T-helper 2 cell treated with Interferon-gamma antibody and Interleukin-4, amounts not matched to agents 100 ng/mL and 5 ng/mL, for 36 hours (primary cell): ENCODE measurements around the gene ITPR2. TPM values are rescaled to one million over a fixed set of nuclear protein-coding genes. Genes with fewer than 3 reads are reported as not detected.
"Not testable (repeated sequence)": the region's sequence is repeated elsewhere in the genome, so short reads cannot be mapped to it uniquely, and the experiment has no call there.

Experiments
- intact Hi-C: fragments of 100-400 bp; cut with micrococcal nuclease; formaldehyde crosslinking; loops from one replicate; pipeline ENCODE4 v1.15.1; 2023
- total RNA-seq: library from RNA; stranded (reverse); gene quantifications from 2 replicates; pipeline ENCODE4 v1.2.3, GENCODE V29; 2022

Gene ITPR2
- total RNA-seq, 1 donor from 2014 or later: 40.2 TPM

DNA sequence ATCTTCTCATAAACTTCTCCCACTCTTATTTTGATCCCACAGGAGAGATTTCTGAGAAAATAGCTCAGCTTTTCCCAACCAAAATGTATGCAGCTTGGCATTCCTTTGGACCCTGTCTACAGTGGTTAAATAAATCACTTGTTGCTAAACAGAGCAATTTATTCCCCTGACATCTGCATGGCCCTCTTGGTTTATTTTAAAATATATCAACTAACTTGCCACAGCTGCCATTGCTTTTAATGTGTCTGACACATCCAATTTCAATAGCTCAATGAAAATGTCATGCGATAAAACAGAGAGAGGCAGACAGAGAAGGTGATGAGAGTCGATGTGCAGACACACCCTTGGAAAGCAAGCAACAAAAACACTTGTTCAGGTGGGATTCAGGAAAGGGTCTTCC is 509.3 kb downstream of the ITPR2 start:
- intact Hi-C loops: no loop called here

DNA sequence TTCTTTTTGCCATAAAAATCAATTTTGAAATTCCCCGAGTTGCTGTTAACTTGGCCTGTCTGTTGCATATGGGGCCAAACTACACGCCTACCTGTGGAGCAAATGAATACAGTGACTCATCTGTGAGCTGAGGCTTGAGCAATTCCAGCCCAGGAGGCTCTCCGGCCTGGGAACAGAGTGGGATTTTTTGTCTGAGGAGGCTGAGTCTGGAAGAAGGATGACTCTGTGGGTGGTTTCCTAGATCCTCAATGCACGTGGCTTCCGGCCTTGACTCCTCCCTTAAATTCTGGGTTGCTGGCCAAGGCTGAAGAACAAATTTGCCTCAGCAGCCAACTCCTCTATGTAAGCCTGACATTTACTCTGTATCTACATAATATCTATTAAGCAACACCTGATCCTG is 513.5 kb downstream of the ITPR2 start:
- intact Hi-C loops: no loop called here

DNA sequence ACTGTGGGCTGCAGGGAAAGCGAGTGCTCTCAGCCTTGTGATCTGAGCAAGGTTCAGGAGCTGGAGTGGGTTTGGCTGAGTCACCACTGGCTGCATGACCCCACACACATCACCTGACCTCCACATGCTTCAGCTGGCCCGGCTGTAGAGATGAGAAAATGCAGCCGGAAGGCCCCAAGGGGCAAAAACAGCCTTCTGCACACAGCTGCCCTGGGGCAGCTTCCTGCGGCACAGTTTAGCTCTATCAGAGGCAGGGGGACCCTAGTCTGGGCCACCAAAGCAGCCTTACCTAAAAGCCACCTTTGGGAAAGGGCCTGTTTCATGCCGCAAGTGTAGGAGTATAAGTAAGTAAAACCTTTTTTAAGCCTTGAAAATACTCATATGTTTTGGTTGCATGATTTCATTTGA is 514.3 kb downstream of the ITPR2 start:
- intact Hi-C loops: no loop called here

DNA sequence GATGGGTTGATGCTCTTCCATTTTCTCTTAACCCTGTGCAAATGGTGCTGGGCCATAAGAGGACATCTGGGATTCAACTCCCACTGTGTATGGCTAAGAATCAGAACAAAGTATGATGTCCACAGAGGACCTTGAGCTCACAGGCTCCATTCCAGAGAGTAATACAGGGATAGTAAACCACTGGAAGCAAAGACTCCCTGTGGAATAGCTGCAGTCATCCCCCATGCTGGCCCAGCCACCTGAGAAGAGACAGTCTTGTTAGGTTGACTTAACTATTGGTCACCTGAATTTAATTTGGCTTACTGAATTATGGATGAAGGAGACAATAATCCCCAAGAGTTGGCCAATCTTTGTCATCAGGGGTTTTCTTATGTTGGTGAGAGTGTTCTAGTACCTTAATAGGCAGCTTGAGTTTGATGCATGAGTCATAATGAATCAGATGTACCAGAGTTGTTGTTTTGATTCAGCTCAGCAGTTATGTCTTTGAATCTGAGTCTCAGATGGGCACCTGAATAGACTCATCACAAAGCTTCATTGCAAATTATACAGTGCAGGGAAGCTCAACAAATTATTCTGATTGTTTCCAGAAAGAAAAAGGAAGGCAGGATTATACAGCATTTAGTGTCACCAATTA is 514.9 kb downstream of the ITPR2 start:
- intact Hi-C loops: no loop called here

DNA sequence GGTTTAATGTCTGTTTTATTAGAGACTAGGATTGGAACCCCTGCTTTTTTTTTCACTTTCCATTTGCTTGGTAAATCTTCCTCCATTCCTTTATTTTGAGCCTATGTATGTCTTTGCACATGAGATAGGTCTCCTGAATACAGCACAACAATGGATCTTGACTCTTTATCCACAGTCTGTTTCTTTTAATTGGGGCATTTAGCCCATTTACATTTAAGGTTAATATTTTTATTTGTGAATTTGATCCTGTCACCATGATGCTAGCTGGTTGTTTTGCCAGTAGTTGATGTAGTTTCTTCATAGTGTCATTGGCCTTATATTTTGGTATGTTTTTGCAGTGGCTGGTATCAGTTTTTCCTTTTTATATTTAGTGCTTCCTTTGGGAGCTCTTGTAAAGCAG is 518.9 kb downstream of the ITPR2 start:
- intact Hi-C loops: not testable (repeated sequence)

DNA sequence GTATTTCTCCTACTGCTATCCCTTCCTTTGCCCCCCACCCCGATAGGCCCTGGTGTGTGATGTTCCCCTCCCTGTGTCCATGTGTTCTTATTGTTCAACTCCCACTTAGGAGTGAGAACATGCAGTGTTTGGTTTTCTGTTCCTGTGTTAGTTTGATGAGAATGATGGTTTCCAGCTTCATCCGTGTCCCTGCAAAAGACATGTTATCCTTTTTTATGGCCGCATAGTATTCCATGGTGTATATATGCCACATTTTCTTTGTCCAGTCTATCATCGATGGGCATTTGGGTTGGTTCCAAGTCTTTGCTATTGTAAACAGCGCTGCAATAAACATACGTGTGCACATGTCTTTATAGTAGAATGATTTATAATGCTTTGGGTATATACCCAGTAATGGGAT is 522.5 kb downstream of the ITPR2 start:
- intact Hi-C loops: not testable (repeated sequence)

DNA sequence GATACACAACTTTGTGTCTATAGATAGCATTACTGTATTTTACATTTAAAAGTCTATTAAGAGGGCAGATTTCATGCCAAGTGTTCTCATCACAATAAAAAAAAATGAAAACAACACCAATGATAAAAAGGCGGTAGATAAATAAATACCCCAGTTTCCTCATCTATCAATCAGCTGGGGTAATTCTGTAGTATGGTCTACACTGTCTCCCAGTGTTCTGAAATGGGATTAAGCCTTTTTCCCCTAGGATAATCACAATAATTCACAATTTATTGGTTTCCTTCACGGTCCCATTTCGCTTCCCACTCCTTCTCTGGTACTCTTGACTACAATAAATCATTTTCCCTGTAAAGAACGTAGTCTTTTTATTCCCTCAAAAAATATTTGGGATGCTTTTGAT is 523.4 kb downstream of the ITPR2 start:
- intact Hi-C loops: no loop called here

DNA sequence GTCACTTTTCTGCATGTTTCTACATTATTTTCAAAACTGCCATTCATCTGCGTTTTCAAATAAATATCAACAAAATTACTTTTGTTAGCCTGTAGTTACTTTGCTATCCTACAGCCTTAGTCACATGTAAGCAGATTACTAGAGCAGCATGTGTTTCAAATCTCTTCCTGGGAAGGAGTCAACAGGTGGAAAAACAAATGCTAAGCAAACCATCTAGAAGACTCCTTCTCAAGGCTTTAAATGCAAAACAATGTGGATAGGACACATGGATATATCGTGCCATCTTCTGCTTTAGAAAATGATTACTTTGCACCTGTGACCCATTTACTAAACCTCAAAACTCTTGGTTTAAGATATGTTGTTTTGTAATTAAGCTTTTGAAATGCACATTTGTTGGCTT is 528.7 kb downstream of the ITPR2 start:
- intact Hi-C loops: no loop called here

DNA sequence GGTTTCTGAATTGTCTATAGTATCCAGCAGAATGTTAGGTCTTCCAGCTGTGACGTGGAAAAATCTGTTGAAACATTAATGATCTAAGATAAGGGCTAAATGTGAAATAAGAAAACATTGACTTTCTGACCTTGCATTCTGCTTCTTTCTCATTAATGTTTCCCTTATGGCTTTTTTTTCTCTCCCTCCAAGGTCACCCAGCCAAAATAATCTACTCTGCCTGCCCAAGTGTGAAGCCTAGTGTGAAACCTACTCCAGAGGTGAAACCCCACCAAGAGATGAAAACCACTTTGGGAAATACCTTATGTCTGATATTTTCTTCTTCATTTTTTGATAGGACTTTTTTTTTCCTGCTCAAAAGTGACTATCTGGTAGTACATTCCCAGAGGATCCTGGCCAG is 529.6 kb downstream of the ITPR2 start:
- intact Hi-C loops: no loop called here

DNA sequence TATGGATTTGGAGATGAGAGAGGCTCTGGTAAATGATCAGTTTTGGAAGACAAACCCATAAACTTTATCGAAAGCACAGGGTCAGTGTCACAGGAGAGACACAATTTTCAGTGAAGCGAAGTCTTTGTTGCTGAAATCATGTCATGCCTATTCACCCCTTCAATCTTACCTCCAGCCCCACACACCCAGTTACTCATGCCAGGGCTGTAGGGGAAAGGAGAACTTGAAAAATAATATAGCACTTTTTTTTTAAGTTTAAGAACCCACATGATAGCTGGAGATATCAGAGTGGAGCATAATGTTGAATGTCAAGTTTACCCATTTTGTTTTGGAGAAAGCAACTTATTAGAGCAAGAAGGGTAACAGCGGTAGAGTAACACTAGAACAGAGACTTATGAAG is 530.2 kb downstream of the ITPR2 start:
- intact Hi-C loops: no loop called here

DNA sequence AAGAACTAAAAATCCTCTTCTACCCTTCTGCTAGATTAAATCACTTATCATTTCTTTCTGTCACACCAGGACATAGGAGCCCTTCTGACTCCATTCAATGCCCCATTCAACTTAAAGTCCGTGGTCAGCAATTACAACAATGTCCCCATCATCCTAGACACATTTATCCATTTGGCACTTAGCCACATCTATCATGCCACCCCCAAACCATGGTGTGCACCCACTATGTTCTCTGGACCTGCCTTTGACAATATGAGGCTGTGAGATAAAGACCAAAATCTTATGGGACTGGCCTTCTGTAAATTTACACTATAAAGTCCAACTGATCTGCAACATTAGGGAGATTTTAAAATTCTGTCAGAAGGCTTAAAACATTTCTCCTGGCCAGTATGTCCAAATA is 533.2 kb downstream of the ITPR2 start:
- intact Hi-C loops: loop anchor here (2.0 kb wide), 1 partner anchor 25 kb away; no protein-coding TSS in a partner anchor

DNA sequence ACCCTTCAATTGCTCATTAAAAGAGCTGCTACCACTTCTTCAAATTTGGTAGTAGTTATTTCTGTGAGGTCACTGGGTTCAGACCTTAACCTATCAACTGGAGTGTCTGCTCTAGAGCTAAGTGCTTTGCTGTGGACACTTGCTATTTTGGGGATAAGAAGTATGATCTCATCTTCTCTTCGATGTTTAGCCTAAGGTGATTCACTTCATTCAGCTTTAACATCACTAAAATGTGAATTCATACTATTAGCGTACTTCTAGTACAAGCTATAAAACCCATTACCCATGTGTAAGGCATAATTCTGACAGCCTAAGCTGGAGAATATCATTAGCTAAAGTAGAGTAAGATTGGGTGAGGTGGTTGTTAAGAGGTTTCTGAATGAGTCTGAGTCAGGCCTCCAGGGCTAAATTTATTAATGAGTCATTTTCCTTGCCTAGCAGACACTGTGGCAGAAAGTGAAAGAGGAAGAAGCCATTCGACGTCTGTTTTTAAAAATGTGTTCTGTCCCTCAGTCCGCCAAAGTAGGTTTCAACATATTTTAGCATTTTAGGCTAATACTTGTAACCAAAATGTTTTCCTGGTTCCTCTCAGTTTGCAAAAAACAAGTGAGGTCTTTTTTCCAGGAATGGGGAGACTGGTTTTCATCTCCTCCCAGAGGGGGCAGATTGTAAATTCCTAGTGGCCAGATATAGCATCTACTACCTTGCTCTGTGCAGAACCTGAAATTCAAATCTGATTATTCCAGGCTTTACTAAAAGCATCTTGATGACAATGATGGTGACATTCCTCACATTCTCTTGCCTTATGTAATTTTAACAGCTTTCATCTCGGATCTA is 534.0 kb downstream of the ITPR2 start:
- intact Hi-C loops: loop anchor here (2.0 kb wide), 1 partner anchor 24 kb away; no protein-coding TSS in a partner anchor

DNA sequence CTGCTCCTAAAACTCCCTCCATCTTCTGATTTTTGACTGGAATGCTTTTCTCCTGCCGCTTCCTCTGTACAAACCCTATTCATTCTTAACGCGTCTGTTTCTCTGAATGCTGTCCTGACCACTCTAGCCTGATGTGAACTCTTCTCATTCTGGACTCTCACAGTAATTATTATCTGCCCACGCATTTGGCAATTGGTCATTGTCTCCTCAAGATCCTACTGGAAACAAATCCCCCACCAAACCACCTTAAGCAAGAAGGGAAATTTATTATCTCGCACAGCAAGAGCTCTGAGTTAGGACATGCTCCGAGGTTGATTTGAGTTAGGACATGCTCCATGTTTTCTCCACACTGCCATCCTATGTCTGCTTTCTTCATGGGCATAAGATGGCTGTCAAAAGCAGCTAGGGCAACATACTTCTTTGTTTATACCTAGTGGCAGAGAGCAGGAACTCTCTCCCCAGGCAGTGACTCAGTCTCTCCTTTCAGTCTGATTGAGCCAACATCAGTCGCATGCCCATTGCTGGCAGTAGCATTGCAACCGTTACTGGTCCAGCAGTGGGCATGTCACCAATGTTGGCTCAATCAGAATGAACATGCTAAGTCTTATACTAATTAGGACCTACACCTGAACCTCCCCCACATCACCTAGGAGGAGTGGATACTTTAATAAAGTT is 535.5 kb downstream of the ITPR2 start:
- intact Hi-C loops: loop anchor here (2.0 kb wide), 1 partner anchor 23 kb away; no protein-coding TSS in a partner anchor

DNA sequence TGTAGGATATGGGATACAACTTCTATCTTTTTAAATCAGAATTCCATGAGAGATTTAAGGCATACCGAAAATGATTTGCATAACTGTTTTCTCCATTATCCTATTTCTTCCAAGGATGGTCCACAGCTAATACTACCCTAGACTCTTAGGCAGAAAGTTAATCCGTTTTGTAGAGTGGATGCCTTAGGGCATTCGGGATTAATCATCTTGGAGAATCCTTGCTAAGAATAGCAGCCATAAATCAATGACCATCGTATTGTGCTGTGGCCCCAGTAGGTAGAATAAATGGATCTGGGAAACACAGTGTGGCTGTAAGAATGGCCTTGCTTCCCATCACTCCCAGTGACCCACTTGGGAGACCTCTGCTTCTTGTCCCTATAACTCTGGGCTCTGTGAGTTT is 538.0 kb downstream of the ITPR2 start:
- intact Hi-C loops: no loop called here

DNA sequence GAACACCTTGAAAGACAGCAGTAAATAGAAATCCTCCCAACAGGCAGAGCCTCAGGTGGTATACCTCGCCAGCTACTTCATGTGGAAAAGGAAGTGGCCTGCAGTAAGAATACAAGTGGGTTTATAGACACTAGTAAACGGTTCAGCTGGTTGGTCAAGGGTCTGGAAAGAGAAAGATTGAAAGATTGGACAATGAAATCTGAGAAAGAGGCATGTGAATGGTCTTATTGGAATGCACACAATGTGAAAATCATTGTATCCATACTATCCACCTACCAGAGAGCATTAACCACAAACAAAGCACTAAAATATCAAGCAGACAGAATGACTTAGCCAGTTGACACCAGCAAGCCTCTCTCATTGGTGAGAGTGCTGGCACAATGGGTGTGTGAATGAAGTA is 539.4 kb downstream of the ITPR2 start:
- intact Hi-C loops: no loop called here

DNA sequence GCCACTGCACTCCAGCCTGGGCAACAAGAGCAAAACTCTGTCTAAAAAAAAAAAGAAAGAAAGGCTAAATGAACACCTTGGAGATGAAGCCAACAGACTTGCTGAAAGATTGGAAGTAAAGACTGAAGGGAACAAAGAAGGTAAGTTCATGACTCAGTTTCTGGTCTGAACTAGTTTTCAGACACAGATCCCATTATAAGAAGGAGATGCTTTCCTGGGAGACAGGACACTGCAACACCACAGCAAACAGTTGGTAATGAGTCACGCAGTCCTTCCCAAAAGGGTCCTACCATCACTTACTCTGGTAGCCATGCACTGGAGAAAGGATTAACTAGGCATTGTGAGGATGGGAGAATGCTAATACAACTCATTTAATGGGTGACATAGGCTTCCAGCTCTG is 540.4 kb downstream of the ITPR2 start:
- intact Hi-C loops: no loop called here

DNA sequence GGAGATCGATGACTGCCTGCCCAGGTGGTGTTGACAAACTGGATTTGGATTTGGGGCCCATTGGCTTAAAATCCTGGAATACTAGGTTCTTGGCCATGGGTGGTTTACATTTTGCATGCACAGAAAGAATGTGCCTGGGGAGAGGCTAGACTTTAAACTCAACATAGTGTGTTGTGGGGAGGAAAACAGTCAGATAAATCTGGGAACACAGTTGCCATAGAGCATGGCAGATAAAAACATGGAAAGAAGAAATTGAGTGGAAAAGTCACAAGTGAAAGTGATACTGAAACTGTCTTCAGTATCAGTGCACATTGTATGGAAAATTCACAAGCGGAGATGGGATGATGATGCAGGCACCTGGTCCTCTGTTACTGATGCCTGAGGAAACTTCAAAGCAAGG is 542.4 kb downstream of the ITPR2 start:
- intact Hi-C loops: no loop called here

DNA sequence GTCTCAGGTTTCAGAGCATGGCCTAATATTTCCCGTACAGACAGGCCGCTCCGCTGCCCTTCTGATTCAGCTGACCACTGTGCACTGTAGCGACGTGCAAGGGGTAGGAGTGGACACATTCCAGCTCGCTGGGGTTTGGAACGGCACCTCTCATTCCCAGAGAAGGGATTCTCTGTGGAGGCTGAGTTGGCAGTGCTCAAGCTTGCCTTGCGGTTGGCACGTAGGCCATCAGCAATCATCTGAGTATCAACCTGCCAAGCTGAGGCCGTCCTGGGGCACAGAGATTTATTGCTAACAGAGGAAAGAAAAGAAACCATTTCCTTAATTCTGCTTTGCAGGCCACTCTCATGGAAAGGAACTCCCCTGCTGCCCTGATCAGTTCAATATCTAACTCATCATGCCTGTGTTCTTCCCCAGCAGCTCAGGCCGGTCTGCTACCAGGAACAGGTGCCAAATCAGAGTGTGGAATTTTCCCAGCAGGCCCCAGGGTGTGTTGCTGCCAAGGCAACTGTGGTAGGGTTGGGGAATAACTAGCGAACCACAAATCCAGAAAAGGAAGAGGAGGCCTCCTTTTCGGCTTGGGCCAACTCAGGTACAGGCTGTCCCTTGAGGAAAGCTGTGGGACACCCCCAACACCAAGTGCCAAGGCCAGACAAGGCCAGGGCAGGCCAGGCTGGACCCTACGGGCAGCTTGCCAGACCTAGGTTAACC is 545.2 kb downstream of the ITPR2 start:
- intact Hi-C loops: no loop called here
